ENCODE data around the gene PMM2.
"Not testable (repeated sequence)": the region's sequence is repeated elsewhere in the genome, so short reads cannot be mapped to it uniquely, and the experiment has no call there.

The PMM2 gene

GRCh38 chr16:8819411-8820034 is 21.9 kb downstream of the PMM2 start:
- no peak for DNase-seq

- DNase-seq: no peak
Observed at GRCh38 chr16:8822403-8822802, 24.8 kb downstream of the PMM2 start.

GRCh38 chr16:8826278-8826879 is 28.7 kb downstream of the PMM2 start:
- no peak for DNase-seq

GRCh38 chr16:8828541-8829165 is 31.0 kb downstream of the PMM2 start:
- DNase-seq: no peak

- DNase-seq: no peak
Observed at GRCh38 chr16:8831450-8831849, 33.8 kb downstream of the PMM2 start.

- no peak for DNase-seq
Observed at GRCh38 chr16:8831871-8832716, 34.5 kb downstream of the PMM2 start.

GRCh38 chr16:8832717-8833105 is 35.1 kb downstream of the PMM2 start:
- DNase-seq: peak in 1 of 4 experiments; percentile 15

GRCh38 chr16:8836797-8837196 is 39.2 kb downstream of the PMM2 start:
- DNase-seq: not testable (repeated sequence)

GRCh38 chr16:8837594-8837993 is 40.0 kb downstream of the PMM2 start:
- DNase-seq: not testable (repeated sequence)

- not testable (repeated sequence) for DNase-seq
Observed at GRCh38 chr16:8842016-8842415, 44.4 kb downstream of the PMM2 start.

- not testable (repeated sequence) for DNase-seq
Observed at GRCh38 chr16:8843296-8843695, 45.7 kb downstream of the PMM2 start.

GRCh38 chr16:8845699-8846298 is 48.2 kb downstream of the PMM2 start:
- no peak for DNase-seq

- DNase-seq: no peak
Observed at GRCh38 chr16:8846401-8846932, 48.8 kb downstream of the PMM2 start.

- DNase-seq: no peak
Observed at GRCh38 chr16:8847145-8847544, 49.5 kb downstream of the PMM2 start.

- no peak for DNase-seq
Observed at GRCh38 chr16:8847623-8848022, 50.0 kb downstream of the PMM2 start.

- DNase-seq: no peak
Observed at GRCh38 chr16:8848231-8848938, 50.7 kb downstream of the PMM2 start.

- DNase-seq: no peak
Observed at GRCh38 chr16:8848939-8849391, 51.3 kb downstream of the PMM2 start.

GRCh38 chr16:8849411-8850011 is 51.9 kb downstream of the PMM2 start:
- DNase-seq: peak in 1 of 4 experiments; percentile 15

GRCh38 chr16:8850279-8850885 is 52.7 kb downstream of the PMM2 start:
- peak; percentile 56 to 75 (median 72) for DNase-seq

- DNase-seq: no peak
Observed at GRCh38 chr16:8851761-8852403, 54.2 kb downstream of the PMM2 start.
